ENCODE results near the gene CRTC3.

The CRTC3 gene

DNA sequence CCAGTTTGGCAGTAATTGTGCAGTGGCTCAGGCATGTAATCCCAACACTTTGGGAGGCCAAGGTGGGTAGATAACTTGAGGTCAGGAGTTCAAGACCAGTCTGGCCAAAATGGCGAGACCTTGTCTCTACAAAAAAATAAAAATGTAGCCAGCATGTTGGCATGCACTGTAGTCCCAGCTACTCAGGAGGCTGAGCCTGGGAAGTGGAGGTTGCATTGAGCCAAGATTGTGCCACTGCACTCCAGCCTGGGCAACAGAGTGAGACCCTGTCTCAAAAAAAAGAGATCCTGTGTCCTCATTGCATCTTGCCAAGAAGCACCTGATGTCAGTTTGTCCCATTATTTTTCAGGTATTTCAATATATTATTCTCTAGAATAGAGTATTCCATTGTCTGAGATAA lies 61.8 kb downstream of the CRTC3 start:
- in situ Hi-C loops (cut with MboI; ENCODE audit: low sequenced_read_pairs) = no loop called here

DNA sequence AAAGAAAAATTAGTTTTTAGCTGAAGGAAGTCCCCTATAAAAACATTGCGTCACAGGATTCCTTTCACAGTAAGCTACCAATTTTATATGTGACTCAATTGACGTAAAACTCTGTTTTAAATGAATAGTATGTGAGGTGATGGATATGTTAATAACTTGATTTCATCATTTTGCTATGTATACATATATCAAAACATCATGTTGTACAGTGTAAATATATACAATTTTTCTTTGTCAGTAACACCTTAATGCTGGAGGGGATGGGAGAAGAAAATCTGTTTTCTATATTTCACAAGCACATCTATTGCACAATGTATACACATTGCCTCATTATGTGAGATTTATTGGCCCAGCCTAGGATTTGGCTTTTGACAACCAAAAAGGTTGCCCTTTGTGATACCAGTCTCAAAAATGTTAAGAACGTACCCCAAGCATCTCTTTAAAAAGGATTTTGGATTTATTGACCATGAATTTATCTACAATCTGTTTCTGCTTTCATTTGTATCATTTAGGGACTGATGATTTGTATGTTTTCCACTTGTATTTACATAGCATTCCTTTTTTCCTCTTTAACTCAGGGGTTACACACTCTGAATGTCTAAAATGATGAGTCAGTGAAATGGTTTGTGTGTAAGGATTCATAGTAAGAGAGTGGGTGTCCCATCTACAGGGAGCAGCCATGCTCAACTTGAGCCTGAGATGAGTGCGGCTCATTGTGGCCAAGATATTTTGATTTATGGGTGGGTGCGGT lies 62.6 kb downstream of the CRTC3 start:
- in situ Hi-C loops (cut with MboI; ENCODE audit: low sequenced_read_pairs) = no loop called here

DNA sequence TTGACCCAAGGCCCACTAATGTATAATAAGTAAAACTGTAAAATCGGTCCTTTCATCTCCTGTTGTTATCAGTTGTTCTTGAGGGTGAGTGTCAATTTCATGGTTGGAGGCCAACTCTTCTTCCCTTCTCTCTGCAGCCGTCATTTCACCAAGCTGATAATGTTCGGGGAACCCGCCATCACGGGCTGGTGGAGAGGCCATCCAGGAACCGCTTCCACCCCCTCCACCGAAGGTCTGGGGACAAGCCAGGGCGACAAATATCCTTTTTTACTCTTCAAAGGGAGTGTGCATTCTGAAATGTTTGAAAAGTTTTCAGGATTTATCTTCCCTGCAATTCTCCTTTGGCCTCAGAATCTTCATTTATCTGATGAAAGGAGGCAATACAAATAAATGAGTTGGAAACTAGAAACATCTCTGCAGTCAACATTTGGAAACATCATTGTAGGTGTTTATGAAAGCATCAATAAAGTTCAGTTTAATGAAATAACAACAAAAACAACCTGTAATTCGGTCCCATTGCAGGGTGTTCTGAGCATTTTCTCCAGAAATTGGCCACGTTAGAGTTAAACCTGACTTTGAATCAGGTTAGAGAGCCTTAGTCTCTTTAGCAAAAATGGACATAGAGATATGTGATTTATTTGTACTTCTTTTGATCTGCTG lies 63.9 kb downstream of the CRTC3 start:
- in situ Hi-C loops (cut with MboI; ENCODE audit: low sequenced_read_pairs) = no loop called here

DNA sequence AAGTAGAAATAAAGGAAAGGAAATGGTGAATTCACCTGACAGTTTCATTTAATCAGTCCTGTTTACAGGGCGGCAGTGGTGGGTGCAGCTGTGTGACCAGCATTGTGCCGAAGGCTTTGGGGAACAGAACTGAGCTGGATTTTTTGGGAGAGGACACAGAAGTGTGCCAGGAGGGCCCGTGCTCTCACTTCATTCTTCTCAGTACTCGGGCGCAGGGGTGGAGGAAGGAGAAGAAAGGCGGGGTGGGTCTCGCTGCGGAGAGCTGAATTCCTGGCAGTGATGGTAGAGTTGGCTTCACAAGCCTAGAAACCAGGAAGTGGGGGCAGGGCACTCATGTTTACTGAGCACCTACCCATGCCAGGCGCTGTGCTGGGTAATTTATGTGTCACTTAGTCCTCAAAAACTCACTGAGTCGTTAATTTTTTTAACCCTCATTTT lies 64.6 kb downstream of the CRTC3 start:
- in situ Hi-C loops (cut with MboI; ENCODE audit: low sequenced_read_pairs) = no loop called here

DNA sequence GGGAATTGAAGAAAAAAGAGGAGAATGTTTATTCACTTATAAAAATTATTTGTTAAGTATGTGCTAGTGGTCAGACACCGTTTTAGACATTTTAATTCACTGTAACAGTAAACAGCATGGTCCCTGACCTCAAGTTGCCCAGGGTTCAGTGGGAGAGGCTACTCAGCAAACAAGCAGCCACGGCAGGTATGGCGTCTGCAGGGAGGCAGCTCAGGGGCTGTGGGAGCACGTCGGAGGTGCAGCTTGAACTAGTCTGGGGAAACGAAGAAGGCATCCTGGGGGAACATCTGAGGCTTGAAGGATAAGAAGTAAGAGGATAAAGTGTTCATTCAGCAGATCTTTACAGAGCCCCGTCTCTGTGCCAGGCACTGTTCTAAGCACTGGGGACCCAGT lies 66.0 kb downstream of the CRTC3 start:
- in situ Hi-C loops (cut with MboI; ENCODE audit: low sequenced_read_pairs) = no loop called here

DNA sequence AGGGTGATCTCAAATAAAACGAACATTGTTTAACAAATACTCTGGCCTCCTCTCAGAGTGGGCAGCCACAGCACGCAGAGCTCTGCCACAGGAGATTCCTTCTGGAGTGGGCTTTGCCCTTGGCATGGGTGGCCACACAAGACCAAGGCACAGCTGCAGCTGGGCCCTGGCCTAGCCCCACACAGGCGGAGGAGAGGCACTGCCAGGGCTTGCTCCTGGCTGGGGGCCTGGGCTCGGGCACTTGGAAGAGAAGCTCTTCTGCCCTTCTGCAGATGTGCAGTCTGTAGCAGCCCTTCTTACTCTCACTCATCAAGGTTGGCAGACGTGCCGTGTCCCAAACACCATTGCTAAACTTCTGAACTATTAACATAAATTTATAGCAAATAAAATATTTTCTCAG lies 67.2 kb downstream of the CRTC3 start:
- in situ Hi-C loops (cut with MboI; ENCODE audit: low sequenced_read_pairs) = no loop called here

DNA sequence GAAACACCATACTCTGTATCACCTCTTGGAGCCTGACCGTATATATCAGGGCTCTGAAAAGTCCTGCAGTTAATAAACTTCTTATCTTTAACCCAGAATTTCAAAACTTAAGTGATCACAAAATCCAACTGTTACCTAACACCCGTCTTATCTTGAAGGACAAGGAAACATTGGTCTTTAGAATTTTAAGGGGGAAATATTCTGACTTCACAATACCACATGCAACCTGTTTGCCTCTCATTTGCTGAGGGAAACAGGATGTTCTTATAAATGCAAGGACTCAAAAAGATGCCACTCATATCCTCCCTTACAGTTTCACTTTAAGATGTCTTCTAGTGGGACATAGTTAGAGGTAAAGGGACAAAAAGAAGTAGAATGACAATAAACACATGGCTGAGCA lies 67.9 kb downstream of the CRTC3 start:
- in situ Hi-C loops (cut with MboI; ENCODE audit: low sequenced_read_pairs) = no loop called here

DNA sequence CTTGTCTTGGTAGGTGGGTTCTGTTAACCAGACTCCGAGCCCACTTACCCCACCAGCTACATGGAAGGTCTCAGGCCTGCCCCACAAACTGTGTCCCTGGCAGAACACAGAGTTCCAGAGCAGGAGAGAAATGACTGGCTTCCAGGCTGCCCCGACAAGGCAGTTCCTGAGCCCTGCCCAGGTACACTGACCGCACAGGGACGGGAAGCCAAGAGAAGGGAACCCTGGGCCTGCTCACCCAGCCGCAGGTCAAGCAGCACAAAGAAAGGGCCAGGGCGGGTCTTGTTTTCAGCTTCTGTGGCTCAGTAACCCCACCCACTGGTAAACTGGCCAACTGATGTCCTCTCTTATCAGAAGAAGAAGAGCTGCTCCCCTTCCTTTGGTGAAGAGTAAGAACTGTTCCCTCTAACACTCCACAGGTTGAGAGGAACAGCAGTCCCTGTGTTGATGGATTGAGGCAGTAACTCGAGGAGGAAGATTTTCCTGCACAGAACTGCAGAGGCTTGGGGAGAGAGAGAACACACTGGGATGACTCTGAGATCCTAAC lies 68.4 kb downstream of the CRTC3 start:
- in situ Hi-C loops (cut with MboI; ENCODE audit: low sequenced_read_pairs) = no loop called here

DNA sequence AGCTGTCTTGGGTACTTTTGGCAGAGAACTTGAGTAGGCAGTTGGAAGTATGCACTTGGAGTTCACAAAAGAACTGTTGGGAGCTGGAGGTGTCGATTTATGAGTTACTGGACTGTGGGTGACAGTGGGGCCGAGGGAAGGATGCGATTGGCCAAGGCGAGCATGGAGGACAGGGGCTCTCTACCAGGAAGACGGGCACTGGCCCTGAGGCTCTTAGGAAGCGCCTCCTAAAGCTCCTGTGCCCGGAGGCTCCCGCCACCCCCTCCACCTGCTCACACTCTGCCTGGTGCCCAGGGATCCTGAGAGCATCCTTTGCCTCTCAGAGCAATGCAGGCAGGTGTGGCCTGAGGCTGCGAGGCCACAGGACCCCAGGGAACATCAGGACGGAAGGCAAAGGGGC lies 69.0 kb downstream of the CRTC3 start:
- in situ Hi-C loops (cut with MboI; ENCODE audit: low sequenced_read_pairs) = no loop called here

DNA sequence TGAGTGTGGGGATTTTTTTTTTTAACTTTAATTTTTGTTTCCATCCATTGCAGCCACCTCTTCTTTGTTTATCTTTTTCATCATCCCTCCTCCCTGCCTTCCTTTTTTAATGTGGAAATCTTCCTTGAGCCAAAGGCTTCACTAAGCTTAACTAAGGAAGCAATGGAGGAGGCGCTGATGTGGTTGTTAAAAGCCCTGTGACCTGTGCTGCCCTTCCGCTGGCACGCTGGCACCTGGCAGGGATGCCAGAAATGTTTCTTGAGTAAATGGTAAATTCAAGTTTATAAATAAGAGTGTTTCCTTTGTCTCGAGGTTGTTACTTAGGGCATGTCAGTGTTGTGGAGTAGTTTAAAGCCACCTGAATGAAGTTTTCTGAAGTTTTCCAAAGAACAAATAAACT lies 69.4 kb downstream of the CRTC3 start:
- in situ Hi-C loops (cut with MboI; ENCODE audit: low sequenced_read_pairs) = no loop called here

DNA sequence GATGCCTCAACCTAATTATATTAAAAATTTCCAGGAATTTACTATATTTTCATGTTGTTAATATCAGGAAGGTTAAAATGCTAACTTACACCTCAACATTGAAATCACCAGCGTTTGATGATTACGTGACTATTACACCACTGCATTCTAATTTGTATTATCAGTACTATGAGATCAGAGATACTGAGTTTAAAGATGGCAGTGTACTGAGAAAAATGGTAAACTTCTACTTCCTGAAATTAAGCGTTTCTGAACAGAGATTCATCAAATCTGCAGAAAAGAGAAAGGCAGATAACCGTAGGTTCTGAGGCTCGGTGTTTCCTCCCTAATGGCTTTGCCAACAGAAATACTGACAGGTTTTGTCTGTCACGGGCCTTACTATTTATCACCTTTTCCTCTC lies 69.9 kb downstream of the CRTC3 start:
- in situ Hi-C loops (cut with MboI; ENCODE audit: low sequenced_read_pairs) = loop anchor here (10.0 kb wide), 1 partner anchor 275 kb away; no protein-coding TSS in a partner anchor

DNA sequence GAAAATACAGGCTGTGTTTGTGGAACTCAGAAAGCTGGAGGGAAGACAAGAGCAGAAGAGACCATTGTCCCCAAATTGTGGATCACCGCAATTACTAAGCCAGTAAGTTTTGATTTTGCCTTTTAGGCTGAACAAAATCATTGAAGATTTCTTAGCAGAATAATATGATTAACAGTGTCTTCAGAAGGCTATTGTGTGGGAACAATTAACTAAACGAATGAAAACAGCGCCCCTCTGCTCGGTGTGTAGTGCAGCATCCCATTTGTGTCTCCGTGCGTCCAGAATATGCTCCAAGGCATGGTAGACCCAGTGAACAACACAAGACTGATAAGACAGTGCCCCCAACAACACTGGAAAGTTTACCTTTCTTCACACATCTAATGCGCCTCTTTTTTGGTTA lies 71.2 kb downstream of the CRTC3 start:
- in situ Hi-C loops (cut with MboI; ENCODE audit: low sequenced_read_pairs) = loop anchor here (10.0 kb wide), 1 partner anchor 276 kb away; no protein-coding TSS in a partner anchor

DNA sequence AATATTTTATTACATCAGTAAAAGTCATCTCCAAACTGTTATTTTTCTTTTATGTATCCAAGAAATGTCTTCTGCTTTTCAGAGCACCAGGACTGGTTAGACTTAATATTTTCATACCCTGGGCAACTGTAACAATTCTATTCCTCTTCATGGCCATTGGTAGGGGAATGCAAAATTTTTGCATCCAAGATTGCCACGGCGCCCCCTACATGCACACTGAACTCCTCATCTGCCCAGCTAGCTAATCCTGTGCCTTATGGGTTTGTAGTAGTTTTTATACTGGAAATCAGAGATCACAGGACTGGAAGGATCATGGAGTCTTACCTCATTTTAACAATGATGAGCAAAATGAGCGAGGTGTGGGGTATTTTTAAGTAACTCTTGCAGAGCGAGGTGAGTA lies 74.2 kb downstream of the CRTC3 start:
- in situ Hi-C loops (cut with MboI; ENCODE audit: low sequenced_read_pairs) = loop anchor here (10.0 kb wide), 1 partner anchor 279 kb away; no protein-coding TSS in a partner anchor

DNA sequence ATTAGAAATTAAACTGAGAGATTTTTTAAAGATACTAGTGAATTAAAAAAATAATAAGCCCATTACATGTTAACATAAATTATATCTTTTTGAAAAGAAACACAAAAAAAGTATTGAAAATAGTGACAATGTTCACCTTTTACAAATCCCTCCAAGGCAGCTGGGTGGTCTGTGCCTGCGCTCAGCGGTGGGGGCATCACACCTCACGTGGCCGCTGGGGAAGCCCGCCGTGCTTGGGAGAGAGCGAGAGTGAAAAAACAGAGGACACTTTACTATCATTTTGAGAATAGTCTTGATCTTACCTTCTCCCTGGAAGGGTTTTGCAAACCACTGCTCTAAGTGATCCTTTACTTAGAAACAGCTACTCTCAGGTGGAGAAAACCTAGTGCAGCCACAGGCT lies 76.9 kb downstream of the CRTC3 start:
- in situ Hi-C loops (cut with MboI; ENCODE audit: low sequenced_read_pairs) = loop anchor here (10.0 kb wide), 1 partner anchor 282 kb away; no protein-coding TSS in a partner anchor

DNA sequence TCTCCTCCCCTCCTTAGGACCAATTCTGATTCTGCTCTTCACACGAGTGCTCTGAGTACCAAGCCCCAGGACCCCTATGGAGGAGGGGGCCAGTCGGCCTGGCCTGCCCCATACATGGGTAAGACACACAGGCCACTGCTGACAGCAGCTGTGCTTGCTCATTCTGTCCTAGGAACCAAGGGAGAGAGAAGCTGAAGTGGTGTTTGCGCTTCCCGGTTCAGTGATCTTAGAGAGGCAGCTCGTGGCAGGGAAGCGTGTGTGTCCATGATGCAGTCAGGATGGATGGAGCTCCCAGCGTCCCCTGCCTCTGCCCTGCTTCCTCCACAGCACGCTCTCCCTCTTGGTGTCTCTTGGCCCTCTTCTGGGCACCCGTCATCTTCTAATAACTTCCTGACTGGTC lies 77.6 kb downstream of the CRTC3 start:
- in situ Hi-C loops (cut with MboI; ENCODE audit: low sequenced_read_pairs) = loop anchor here (10.0 kb wide), 1 partner anchor 283 kb away; no protein-coding TSS in a partner anchor

DNA sequence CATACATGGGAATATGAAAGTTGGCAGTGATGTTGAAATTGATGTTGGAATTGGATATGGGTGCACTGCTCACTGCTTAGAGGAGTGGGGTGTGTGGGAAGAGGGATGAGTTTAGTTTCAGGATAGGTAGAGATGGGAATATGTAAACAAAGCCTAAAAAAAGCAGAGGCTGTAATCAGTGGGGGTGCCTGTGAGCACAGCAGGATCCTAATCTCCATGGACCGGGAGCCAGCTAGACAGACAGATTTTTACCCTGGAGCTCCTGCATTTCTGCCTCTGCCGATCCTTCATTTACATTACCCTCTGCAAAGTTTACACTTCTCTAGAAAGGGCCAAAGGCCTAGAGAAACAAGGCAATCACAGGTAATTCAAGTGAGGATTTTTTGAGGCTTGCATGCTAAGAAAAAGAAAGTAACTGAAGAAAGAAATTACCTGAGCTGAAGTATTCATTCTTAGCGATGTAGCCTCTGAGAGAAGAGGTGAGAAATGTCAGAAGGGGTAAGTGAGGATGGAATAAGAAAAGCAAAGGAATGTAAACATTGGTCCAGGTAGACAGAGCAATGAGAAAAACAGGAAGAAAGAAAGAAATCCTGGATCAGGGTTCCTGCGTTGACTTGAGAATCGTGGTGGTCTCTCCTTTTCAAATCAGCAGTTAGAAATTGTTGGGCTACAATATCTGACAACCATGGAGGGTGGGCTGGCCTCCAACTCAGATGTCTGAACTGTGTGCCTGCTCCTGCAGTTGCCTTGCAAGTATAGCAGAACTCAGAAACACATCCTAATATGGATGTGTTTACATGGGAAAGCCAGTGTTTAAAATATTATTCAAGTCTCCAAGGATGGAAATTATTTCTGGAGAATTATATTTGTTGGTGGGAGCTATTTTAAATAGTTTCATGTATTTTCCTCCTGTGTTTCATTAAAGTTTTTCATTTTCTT lies 79.8 kb downstream of the CRTC3 start:
- in situ Hi-C loops (cut with MboI; ENCODE audit: low sequenced_read_pairs) = loop anchor here (10.0 kb wide), 1 partner anchor 285 kb away; no protein-coding TSS in a partner anchor

DNA sequence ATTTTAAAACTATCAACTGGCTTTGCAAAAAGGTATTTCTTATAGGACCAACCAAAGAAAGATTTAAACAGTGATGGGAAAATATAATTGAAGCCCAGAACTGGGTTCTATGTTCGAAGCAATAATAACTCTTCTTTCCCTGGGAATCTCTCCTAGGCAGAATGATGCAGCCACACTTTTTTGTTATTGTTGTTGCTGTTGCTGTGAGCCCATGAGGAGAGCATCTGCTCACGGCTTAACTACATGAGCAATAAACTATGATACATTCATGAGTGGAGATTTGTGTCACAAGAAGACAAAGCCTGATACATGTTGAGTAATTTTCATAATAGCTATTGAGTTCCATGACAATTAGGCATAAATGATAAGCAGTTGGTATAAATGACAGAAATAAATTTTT lies 80.5 kb downstream of the CRTC3 start:
- in situ Hi-C loops (cut with MboI; ENCODE audit: low sequenced_read_pairs) = no loop called here

DNA sequence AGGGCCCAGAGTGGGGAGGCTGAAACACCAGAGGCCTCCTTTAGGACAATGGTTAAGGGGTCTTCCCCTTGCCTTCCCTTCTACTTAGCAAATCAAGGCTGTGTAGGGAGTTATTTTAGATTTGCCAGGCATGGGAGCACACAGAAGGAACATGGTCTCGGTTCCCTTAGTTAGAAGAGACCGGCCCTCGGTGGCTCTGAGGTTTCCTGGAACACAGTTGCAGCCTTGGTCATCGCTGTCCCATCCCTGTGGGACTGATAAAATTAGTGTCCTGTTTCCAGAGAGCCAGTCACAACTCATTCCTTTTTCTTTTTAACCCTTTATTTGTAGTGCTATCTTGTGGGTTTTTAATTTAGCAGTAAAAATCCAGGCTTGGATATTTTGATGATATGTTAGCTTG lies 81.4 kb downstream of the CRTC3 start:
- in situ Hi-C loops (cut with MboI; ENCODE audit: low sequenced_read_pairs) = no loop called here

DNA sequence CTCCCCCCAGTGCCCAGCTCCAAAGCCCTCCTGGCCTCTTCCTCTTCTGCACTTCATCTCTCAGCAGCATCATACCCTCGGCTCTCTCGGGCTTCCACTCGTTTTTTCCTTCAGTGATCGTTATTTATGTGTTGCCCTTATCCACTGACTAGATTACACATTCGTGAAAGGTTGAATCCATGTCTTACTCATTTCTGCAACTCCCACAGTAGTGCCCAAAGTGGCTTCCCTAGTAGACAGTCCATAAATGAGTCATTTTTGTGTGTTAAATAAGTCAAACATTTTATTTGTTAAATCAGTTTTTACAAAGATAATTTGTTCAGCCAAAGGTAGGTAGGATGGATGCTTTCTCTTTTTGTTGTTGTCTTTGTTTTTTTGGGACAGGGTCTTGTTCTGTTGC lies 87.4 kb downstream of the CRTC3 start:
- in situ Hi-C loops (cut with MboI; ENCODE audit: low sequenced_read_pairs) = no loop called here

DNA sequence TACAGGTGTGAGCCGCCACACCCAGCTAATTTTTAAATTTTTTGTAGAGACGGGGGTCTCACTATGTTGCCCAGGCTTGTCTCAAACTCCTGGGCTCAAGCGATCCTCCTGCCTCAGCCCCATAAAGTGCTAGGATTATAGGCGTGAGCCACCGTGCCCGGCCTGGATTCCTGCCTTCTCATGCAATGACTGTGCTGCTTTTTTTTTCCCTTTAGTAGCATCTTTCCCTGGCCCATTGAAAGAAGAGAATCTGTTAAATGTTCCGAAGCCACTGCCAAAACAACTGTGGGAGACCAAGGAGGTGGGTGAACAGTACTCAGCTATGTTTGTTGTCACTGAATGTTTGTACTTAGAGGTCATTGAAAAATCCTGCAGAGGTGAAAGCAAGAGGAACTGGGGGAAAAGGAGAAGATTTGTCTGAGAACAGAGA lies 88.0 kb downstream of the CRTC3 start:
- in situ Hi-C loops (cut with MboI; ENCODE audit: low sequenced_read_pairs) = no loop called here

All from HL-60/S4 (cell line).